Measurements from ENCODE around the gene PTBP1. TPM values are rescaled to one million over a fixed set of nuclear protein-coding genes. Genes with fewer than 3 reads are reported as not detected.

The PTBP1 gene
- total and polyA plus RNA-seq, 2 of the 13 experiments (the other 11 are each of a cell fraction or from before 2014, with no cell fraction given), result 195 to 288 TPM

DNA sequence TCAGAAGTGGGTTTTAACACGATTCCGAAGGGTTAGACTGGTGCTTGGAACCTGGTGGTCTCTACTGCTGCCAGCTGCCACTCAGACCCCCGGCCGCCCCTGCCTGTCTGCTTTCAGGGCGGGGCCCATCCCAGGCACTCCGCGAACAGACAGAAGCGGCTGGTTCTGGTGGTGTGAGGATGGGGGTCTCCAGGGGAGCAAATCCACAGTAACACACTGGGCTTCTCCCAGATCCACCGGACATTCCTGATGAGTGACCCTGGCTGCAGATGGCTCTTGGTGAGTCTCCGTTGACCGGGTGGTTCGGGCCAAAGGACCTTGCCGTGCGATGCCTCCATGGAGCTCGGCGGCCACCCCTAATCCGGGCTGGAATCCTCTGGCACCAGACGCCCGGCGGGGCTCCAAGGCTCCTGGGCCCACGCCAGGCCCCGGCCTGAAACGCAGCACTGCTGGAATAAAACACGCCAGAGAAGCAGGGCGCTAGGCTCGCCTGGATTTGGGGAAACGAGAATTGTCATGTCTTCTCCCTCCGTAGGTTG lies 2.1 kb upstream of the PTBP1 start:
- TF ChIP-seq ZNF652 (CRISPR knock-in tag; IDR thresholded peaks at IDR 0.05; ENCODE audit: borderline replicate concordance, low read depth) (no peak), ZFX (CRISPR knock-in tag; IDR thresholded peaks at IDR 0.05; ENCODE audit: low read depth) (0 out of 2 replicates have a peak, but pooled peaks have one; percentile 29), ZBTB38 (CRISPR knock-in tag; IDR thresholded peaks at IDR 0.05) (peak; percentile 28; the same call in 1 of the 2 replicates), ZNF296 (CRISPR knock-in tag; conservative IDR thresholded peaks at IDR 0.05) (no peak), ZNF703 (CRISPR knock-in tag; IDR thresholded peaks at IDR 0.05; ENCODE audit: borderline replicate concordance) (no peak), FLYWCH1 (CRISPR knock-in tag; IDR thresholded peaks at IDR 0.05) (no peak)
- POLR2A ChIA-PET, result interaction anchor here (2.0 kb wide), 1 partner anchor 55 kb away, joined by 4 read pairs; no protein-coding TSS in a partner anchor
- WGBS (ENCODE audit: low lambda C conversion rate), result 64% methylated on average over 14 of the region's 28 CpGs

More for the DNA sequence above, 2.1 kb upstream of the PTBP1 start:
- in situ Hi-C loops (cut with HindIII; ENCODE audit: extremely low pct_ligation_motif_present, low pct_unique_long_range_greater_than_20kb), result no loop called here
- Histone ChIP-seq H3K27ac (ENCODE audit: extremely low read length, insufficient read depth, low read length) (peak overlapping the region; percentile 37), H4K20me1 (ENCODE audit: insufficient read depth, low read length) (peaks cover 20% of the 10 kb centered on the region), H3K79me2 (ENCODE audit: insufficient read depth, low read length) (peaks cover 22% of the 10 kb centered on the region), H3K4me3 (replicated peaks in 1 of 3; ENCODE audit: insufficient read depth in 1 of 3, low read depth in 2 of 3, low read length in 3 of 3) (peak overlapping the region in 1 of 3 experiments; percentile 85; a peak in 1 of 6 replicates), H3K36me3 (replicated peaks in 1 of 2; ENCODE audit: control insufficient read depth in 1 of 2, insufficient read depth in 2 of 2, low read length in 2 of 2) (peaks cover under 1 to 2% of the 10 kb centered on the region in 2 experiments; a peak in 3 of 5 replicates), H3K9ac (ENCODE audit: insufficient read depth, low read depth, low read length) (peak overlapping the region; percentile 7; the same call in 1 of the 2 replicates), H2AFZ (ENCODE audit: low read length) (no peak overlapping the region), H3K4me1 (ENCODE audit: insufficient read depth, low read length) (peaks cover 69% of the 10 kb centered on the region), H3K27me3 (ENCODE audit: control insufficient read depth in 1 of 2, insufficient read depth in 2 of 2, low read length in 2 of 2) (no peaks in the 10 kb centered on the region; a peak in 1 of 5 replicates), H3K9me3 (ENCODE audit: low read length) (no peaks in the 10 kb centered on the region), H3K4me2 (ENCODE audit: low read depth, low read length) (peak overlapping the region; percentile 77)
- no peak for FAIRE-seq
- no peak for DNase-seq (ENCODE audit: low spot score)
- no peak for ATAC-seq
- intact Hi-C loops (cut with micrococcal nuclease; ENCODE audit: unreplicated experiment), result no loop called here
- CTCF ChIA-PET (ENCODE audit: low intra/inter-chr PET ratio, low total read pairs), result no interaction called here
- no TSS peak for BruUV-seq (replicated peaks)
